GM23338 (cell line): ENCODE results near the gene LCA5. TPM values are rescaled to one million over a fixed set of nuclear protein-coding genes. Genes with fewer than 3 reads are reported as not detected.
"Not testable (repeated sequence)": the region's sequence is repeated elsewhere in the genome, so short reads cannot be mapped to it uniquely, and the experiment has no call there.

Experiments used
- ATAC-seq: fragments of 200-7000 bp; cut with Tn5 transposase; 3 replicates; pipeline ENCODE4 v1.9.1; 2020
- DNase-seq: peaks from one replicate; pipeline ENCODE4 v3.0.0-alpha.2; 2015; ENCODE audit warnings: low spot score
- H2AFZ ChIP-seq: fragments of 200-600 bp; sonication (generic); 2 replicates; pipeline ENCODE4 v1.8.0; 2016; ENCODE audit warnings: antibody characterized with exemption, mild to moderate bottlenecking, moderate library complexity
- H3F3A ChIP-seq: fragments of 200-600 bp; sonication (generic); replicated peaks from 2 replicates; pipeline ENCODE4 v1.8.0; 2017; ENCODE audit warnings: antibody characterized with exemption, mixed run types, low read depth
- H3K27ac ChIP-seq: fragments of 200-600 bp; sonication (generic); 2 replicates; pipeline ENCODE4 v1.6.1; 2016; ENCODE audit warnings: low read depth
- H3K27me3 ChIP-seq: fragments of 200-600 bp; sonication (generic); 2 replicates; pipeline ENCODE4 v1.8.0; 2016; ENCODE audit warnings: mild to moderate bottlenecking, mixed run types, moderate library complexity; ENCODE audit not compliant: insufficient read depth
- H3K36me3 ChIP-seq: fragments of 200-600 bp; sonication (generic); 2 replicates; pipeline ENCODE4 v1.8.0; 2016; ENCODE audit warnings: mild to moderate bottlenecking; ENCODE audit not compliant: insufficient read depth
- H3K4me1 ChIP-seq: fragments of 200-600 bp; sonication (generic); 2 replicates; pipeline ENCODE4 v1.8.0; 2016; ENCODE audit warnings: mild to moderate bottlenecking, moderate library complexity; ENCODE audit not compliant: insufficient read depth
- H3K4me2 ChIP-seq: fragments of 200-600 bp; sonication (generic); 2 replicates; pipeline ENCODE4 v1.7.1; 2017; ENCODE audit warnings: mixed run types
- H3K4me3 ChIP-seq: fragments of 200-600 bp; sonication (generic); 2 replicates; pipeline ENCODE4 v1.6.1; 2016; ENCODE audit warnings: mixed run types
- H3K79me2 ChIP-seq: fragments of 200-600 bp; sonication (generic); replicated peaks from 2 replicates; pipeline ENCODE4 v1.8.0; 2017; ENCODE audit warnings: mild to moderate bottlenecking; ENCODE audit not compliant: insufficient read depth
- H3K9me2 ChIP-seq: fragments of 200-600 bp; sonication (generic); 2 replicates; pipeline ENCODE4 v1.8.0; 2017; ENCODE audit not compliant: insufficient read depth
- H4K20me1 ChIP-seq: fragments of 200-600 bp; sonication (generic); replicated peaks from 2 replicates; pipeline ENCODE4 v1.8.0; 2017; ENCODE audit warnings: mild to moderate bottlenecking; ENCODE audit not compliant: insufficient read depth
- H3K27ac Mint-ChIP-seq: 2 replicates; pipeline ENCODE4 v1.8.0; 2020; ENCODE audit warnings: inconsistent platforms, mild to moderate bottlenecking, moderate library complexity, mixed read lengths
- H3K27me3 Mint-ChIP-seq: 3 replicates; pipeline ENCODE4 v1.8.0; 2022; ENCODE audit warnings: low read depth, mild to moderate bottlenecking, moderate library complexity, mixed read lengths, inconsistent platforms; ENCODE audit not compliant: insufficient read depth, poor library complexity
- H3K36me3 Mint-ChIP-seq: 3 replicates; pipeline ENCODE4 v1.8.0; 2021; ENCODE audit warnings: low read depth, mild to moderate bottlenecking, inconsistent platforms, moderate library complexity, mixed read lengths
- H3K4me1 Mint-ChIP-seq: 3 replicates; pipeline ENCODE4 v1.8.0; 2020; ENCODE audit warnings: mild to moderate bottlenecking, inconsistent platforms, mixed read lengths
- H3K4me3 Mint-ChIP-seq: 3 replicates; pipeline ENCODE4 v1.8.0; 2021; ENCODE audit warnings: moderate library complexity, mild to moderate bottlenecking, inconsistent platforms, mixed read lengths
- H3K9me3 Mint-ChIP-seq: 3 replicates; pipeline ENCODE4 v1.8.0; 2020; ENCODE audit warnings: moderate library complexity, mild to moderate bottlenecking, inconsistent platforms, mixed read lengths
- ETS1 ChIP-seq: IDR thresholded peaks from 2 replicates; pipeline ENCODE4 v1.6.1; 2016; ENCODE audit warnings: antibody characterized with exemption
- EZH2 ChIP-seq: fragments of 200-600 bp; sonication (generic); IDR thresholded peaks from one replicate; pipeline ENCODE4 v1.8.0; 2017; ENCODE audit warnings: antibody characterized with exemption, mild to moderate bottlenecking, low read depth; ENCODE audit not compliant: unreplicated experiment
- EZH2phosphoT487 ChIP-seq: fragments of 200-600 bp; sonication (generic); IDR thresholded peaks from one replicate; pipeline ENCODE4 v1.8.1; 2018; ENCODE audit warnings: antibody characterized with exemption; ENCODE audit not compliant: unreplicated experiment
- POLR2AphosphoS5 ChIP-seq: IDR thresholded peaks from 2 replicates; pipeline ENCODE4 v1.6.1; 2016; ENCODE audit warnings: antibody characterized with exemption, low read depth
- STAT1 ChIP-seq: IDR thresholded peaks from one replicate; pipeline ENCODE4 v1.6.1; 2016; ENCODE audit warnings: antibody characterized with exemption; ENCODE audit not compliant: unreplicated experiment
- ZNF114 ChIP-seq: fragments of 250-450 bp; sonication (Bioruptor Pico); IDR thresholded peaks from 2 replicates; pipeline ENCODE4 v1.5.0; 2020; ENCODE audit warnings: mild to moderate bottlenecking, moderate library complexity
- polyA plus RNA-seq: library from polyadenylated mRNA; unstranded; fragments of >200 nt; fragmentation: Nextera tagmentation; extraction: Ambion mirVana; gene quantifications from 2 replicates; pipeline ENCODE4 v1.2.1, GENCODE V29; 2016
- total RNA-seq: library from RNA; depleted of rRNA; stranded (reverse); fragments of >200 nt; shearing (Covaris generic); gene quantifications from 2 replicates; pipeline ENCODE4 v1.2.3, GENCODE V29; 2014
- TF ChIP-seq, protein P1 (sequence below): fragments of 250-450 bp; sonication (Bioruptor Pico); IDR thresholded peaks from 2 replicates; pipeline ENCODE4 v1.5.0; 2020; ENCODE audit warnings: mild to moderate bottlenecking, moderate library complexity

Gene LCA5
- total and polyA plus RNA-seq, 2 experiments from 2014 or later: 4.2 TPM

DNA sequence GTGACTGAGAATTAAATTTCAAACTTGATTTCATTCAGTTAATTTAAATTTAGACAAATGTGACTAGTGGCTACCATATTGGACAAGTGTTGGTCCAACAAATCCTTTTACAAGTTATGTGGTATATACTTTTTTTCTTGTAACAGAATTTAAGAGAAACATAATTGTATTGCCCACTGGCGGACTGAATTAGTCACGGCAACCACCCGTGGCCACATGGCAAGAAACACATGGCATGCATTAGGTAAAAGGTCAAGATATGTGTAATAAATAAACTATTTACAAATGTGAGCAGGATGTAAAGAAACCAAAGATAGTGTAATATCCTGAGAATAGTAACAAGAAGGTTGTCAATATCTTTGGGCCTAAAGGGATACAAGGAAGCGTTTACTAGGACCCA lies 91.2 kb downstream of the LCA5 start (continued):
- TF ChIP-seq, protein P1, sequence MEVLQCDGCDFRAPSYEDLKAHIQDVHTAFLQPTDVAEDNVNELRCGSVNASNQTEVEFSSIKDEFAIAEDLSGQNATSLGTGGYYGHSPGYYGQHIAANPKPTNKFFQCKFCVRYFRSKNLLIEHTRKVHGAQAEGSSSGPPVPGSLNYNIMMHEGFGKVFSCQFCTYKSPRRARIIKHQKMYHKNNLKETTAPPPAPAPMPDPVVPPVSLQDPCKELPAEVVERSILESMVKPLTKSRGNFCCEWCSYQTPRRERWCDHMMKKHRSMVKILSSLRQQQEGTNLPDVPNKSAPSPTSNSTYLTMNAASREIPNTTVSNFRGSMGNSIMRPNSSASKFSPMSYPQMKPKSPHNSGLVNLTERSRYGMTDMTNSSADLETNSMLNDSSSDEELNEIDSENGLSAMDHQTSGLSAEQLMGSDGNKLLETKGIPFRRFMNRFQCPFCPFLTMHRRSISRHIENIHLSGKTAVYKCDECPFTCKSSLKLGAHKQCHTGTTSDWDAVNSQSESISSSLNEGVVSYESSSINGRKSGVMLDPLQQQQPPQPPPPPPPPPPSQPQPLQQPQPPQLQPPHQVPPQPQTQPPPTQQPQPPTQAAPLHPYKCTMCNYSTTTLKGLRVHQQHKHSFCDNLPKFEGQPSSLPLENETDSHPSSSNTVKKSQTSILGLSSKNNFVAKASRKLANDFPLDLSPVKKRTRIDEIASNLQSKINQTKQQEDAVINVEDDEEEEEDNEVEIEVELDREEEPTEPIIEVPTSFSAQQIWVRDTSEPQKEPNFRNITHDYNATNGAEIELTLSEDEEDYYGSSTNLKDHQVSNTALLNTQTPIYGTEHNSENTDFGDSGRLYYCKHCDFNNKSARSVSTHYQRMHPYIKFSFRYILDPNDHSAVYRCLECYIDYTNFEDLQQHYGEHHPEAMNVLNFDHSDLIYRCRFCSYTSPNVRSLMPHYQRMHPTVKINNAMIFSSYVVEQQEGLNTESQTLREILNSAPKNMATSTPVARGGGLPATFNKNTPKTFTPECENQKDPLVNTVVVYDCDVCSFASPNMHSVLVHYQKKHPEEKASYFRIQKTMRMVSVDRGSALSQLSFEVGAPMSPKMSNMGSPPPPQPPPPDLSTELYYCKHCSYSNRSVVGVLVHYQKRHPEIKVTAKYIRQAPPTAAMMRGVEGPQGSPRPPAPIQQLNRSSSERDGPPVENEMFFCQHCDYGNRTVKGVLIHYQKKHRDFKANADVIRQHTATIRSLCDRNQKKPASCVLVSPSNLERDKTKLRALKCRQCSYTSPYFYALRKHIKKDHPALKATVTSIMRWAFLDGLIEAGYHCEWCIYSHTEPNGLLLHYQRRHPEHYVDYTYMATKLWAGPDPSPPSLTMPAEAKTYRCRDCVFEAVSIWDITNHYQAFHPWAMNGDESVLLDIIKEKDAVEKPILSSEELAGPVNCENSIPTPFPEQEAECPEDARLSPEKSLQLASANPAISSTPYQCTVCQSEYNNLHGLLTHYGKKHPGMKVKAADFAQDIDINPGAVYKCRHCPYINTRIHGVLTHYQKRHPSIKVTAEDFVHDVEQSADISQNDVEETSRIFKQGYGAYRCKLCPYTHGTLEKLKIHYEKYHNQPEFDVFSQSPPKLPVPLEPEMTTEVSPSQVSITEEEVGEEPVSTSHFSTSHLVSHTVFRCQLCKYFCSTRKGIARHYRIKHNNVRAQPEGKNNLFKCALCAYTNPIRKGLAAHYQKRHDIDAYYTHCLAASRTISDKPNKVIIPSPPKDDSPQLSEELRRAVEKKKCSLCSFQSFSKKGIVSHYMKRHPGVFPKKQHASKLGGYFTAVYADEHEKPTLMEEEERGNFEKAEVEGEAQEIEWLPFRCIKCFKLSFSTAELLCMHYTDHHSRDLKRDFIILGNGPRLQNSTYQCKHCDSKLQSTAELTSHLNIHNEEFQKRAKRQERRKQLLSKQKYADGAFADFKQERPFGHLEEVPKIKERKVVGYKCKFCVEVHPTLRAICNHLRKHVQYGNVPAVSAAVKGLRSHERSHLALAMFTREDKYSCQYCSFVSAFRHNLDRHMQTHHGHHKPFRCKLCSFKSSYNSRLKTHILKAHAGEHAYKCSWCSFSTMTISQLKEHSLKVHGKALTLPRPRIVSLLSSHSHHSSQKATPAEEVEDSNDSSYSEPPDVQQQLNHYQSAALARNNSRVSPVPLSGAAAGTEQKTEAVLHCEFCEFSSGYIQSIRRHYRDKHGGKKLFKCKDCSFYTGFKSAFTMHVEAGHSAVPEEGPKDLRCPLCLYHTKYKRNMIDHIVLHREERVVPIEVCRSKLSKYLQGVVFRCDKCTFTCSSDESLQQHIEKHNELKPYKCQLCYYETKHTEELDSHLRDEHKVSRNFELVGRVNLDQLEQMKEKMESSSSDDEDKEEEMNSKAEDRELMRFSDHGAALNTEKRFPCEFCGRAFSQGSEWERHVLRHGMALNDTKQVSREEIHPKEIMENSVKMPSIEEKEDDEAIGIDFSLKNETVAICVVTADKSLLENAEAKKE (CRISPR knock-in tag): no peak
- TF ChIP-seq POLR2AphosphoS5 (no peak), ZNF114 (CRISPR knock-in tag) (no peak), EZH2 (no peak), STAT1 (no peak), ETS1 (no peak), EZH2phosphoT487 (no peak)

DNA sequence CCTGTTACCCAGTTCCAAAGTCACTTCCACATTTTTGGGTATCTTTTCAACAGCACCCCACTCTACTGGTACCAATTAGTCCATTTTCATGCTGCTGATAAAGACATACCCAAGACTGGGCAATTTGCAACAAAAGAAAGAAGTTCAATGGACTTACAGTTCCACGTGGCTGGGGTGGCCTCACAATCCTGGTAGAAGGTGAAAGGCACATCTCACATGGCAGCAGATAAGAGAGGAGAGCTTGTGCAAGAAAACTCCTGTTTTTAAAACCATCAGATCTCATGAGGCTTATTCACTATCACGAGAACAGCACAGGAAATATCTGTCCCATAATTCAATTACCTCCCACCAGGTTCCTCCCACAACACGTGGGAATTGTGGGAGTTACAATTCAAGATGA lies 93.4 kb downstream of the LCA5 start:
- not testable (repeated sequence) for ATAC-seq, H3K27ac Mint-ChIP-seq, H3K4me2 ChIP-seq, H3K27ac ChIP-seq, H3K4me3 ChIP-seq, H3K27me3 Mint-ChIP-seq, H2AFZ ChIP-seq, H3K4me3 Mint-ChIP-seq, H3K36me3 ChIP-seq, DNase-seq, H3K9me2 ChIP-seq, H3F3A ChIP-seq, H3K27me3 ChIP-seq, H3K79me2 ChIP-seq, H3K4me1 ChIP-seq, H4K20me1 ChIP-seq, H3K4me1 Mint-ChIP-seq
- peaks cover 33% of the 10 kb centered on the region for H3K9me3 Mint-ChIP-seq
- H3K36me3 Mint-ChIP-seq: peaks cover 14% of the 10 kb centered on the region
